ENCODE measurements around the gene LRFN2.

The LRFN2 gene

GRCh38 chr6:40349123-40349900, 237.9 kb downstream of the LRFN2 start:
- DNase-seq (ENCODE audit: low spot score): no peak

GRCh38 chr6:40348591-40348990, 238.6 kb downstream of the LRFN2 start:
- DNase-seq (ENCODE audit: low spot score): no peak

GRCh38 chr6:40347571-40348011, 239.6 kb downstream of the LRFN2 start:
- DNase-seq (ENCODE audit: low spot score): no peak

GRCh38 chr6:40346246-40346645, 240.9 kb downstream of the LRFN2 start:
- DNase-seq (ENCODE audit: low spot score): no peak

GRCh38 chr6:40344566-40345167, 242.5 kb downstream of the LRFN2 start:
- DNase-seq (ENCODE audit: low spot score): no peak

- DNase-seq (ENCODE audit: low spot score): no peak
These were observed 243.1 kb downstream of the LRFN2 start for GRCh38 chr6:40343877-40344565.

- DNase-seq (ENCODE audit: low spot score): no peak
These were observed 243.8 kb downstream of the LRFN2 start for GRCh38 chr6:40343318-40343876.

- DNase-seq (ENCODE audit: low spot score): no peak
These were observed 244.4 kb downstream of the LRFN2 start for GRCh38 chr6:40342723-40343122.

GRCh38 chr6:40341726-40342125, 245.4 kb downstream of the LRFN2 start:
- DNase-seq (ENCODE audit: low spot score): no peak

Data from HuH-7 (cell line).